AG04450 (cell line): Measurements from ENCODE around the gene IGSF8. TPM values are rescaled to one million over a fixed set of nuclear protein-coding genes. Genes with fewer than 3 reads are reported as not detected.
A peak's percentile ranks its signal among the peaks of the same experiment; 100 is the strongest.

Experiments used
- CTCF ChIA-PET: fragments of 300-600, 350-600 bp; formaldehyde crosslinking; extraction: SDS; loops from one replicate; lab custom pipeline; 2022; ENCODE audit warnings: antibody characterized with exemption, inconsistent platforms; lab: Charles Lee
- POLR2A ChIA-PET: fragments of 350-600 bp; formaldehyde crosslinking; extraction: SDS; loops from one replicate; lab custom pipeline; 2021; ENCODE audit warnings: antibody characterized with exemption, inconsistent platforms; lab: Yijun Ruan, JAX
- DNase-seq: peaks from one replicate; pipeline ENCODE4 v3.0.0-alpha.2; 2011; ENCODE audit warnings: low read depth, low spot score
- H3K27ac ChIP-seq: one replicate; pipeline ENCODE4 v1.5.1; 2012; ENCODE audit warnings: low read depth, low read length, control low read depth
- H3K27me3 ChIP-seq: one replicate; pipeline ENCODE4 v1.6.0; 2012; ENCODE audit warnings: low read length; ENCODE audit not compliant: control insufficient read depth, insufficient read depth
- H3K4me3 ChIP-seq: 2 replicates; pipeline ENCODE4 v1.5.1; 2011; ENCODE audit warnings: mild to moderate bottlenecking, low read depth, low read length, control low read depth
- H3K9me3 ChIP-seq: 2 replicates; pipeline ENCODE4 v1.5.1; 2012; ENCODE audit warnings: low read length; ENCODE audit not compliant: control insufficient read depth, insufficient read depth
- CTCF ChIP-seq: IDR thresholded peaks from 2 replicates; pipeline ENCODE4 v1.5.1; 2011; ENCODE audit warnings: low read depth, low read length, control low read depth, inconsistent platforms
- polyA plus RNA-seq: library from polyadenylated mRNA; depleted of rRNA; stranded (reverse); fragments of >200 nt; gene quantifications from 2 replicates; pipeline ENCODE4 v1.2.3, GENCODE V29; 2011; rRNA removed

IGSF8 gene
- polyA plus RNA-seq, 1 experiment: 12.7 TPM

GRCh38 chr1:160047111-160047991, 51.1 kb downstream of the IGSF8 start:
- Histone ChIP-seq H3K27me3 (peaks cover 38% of the 10 kb centered on the region), H3K9me3 (no peaks in the 10 kb centered on the region), H3K4me3 (no peak overlapping the region), H3K27ac (no peak overlapping the region)
- ChIA-PET POLR2A (no interaction called here), CTCF (interaction anchor here (0.7 to 4.9 kb wide), 22 partner anchors 7 to 249 kb away, joined by 3 to 57 read pairs (median 6); partner anchors contain the start of genes KCNJ10, KCNJ9 and PIGM)
- no peak for DNase-seq
- no peak for TF ChIP-seq CTCF

- ChIA-PET CTCF (interaction anchor here (0.8 to 4.9 kb wide), 33 partner anchors 8 to 330 kb away, joined by 3 to 57 read pairs (median 4); partner anchors contain the start of genes IGSF8, KCNJ10, KCNJ9 and PIGM), POLR2A (no interaction called here)
- no peak for DNase-seq
- no peaks in the 10 kb centered on the region for H3K9me3 ChIP-seq
- TF ChIP-seq CTCF: peak; percentile 63
- peaks cover 36% of the 10 kb centered on the region for H3K27me3 ChIP-seq
- no peak overlapping the region for H3K27ac ChIP-seq
- H3K4me3 ChIP-seq: no peak overlapping the region
These were observed 51.8 kb downstream of the IGSF8 start for GRCh38 chr1:160046494-160047110.

- no peak for TF ChIP-seq CTCF
- DNase-seq: no peak
- no peak overlapping the region for H3K4me3 ChIP-seq
- H3K27ac ChIP-seq: no peak overlapping the region
- H3K9me3 ChIP-seq: no peaks in the 10 kb centered on the region
- ChIA-PET POLR2A (interaction anchor here (0.6 kb wide), 1 partner anchor 21 kb away, joined by 3 read pairs; no protein-coding TSS in a partner anchor), CTCF (interaction anchor here (0.7 to 4.9 kb wide), 27 partner anchors 8 to 331 kb away, joined by 3 to 57 read pairs (median 4); partner anchors contain the start of genes IGSF8, KCNJ10, KCNJ9 and PIGM)
- peaks cover 39% of the 10 kb centered on the region for H3K27me3 ChIP-seq
These were observed 52.8 kb downstream of the IGSF8 start for GRCh38 chr1:160045653-160046052.

GRCh38 chr1:160043543-160043942, 54.9 kb downstream of the IGSF8 start:
- TF ChIP-seq CTCF: no peak
- peaks cover 40% of the 10 kb centered on the region for H3K27me3 ChIP-seq
- CTCF ChIA-PET: interaction anchor here (0.7 to 0.9 kb wide), 3 partner anchors 38 to 176 kb away, joined by 3 to 4 read pairs (median 3); partner anchors contain the start of gene IGSF8
- no peak overlapping the region for H3K4me3 ChIP-seq
- POLR2A ChIA-PET: no interaction called here
- H3K27ac ChIP-seq: no peak overlapping the region
- DNase-seq: no peak
- no peaks in the 10 kb centered on the region for H3K9me3 ChIP-seq

Other genes with a start within 250 kb of the IGSF8 start
- gene VSIG8, start 236.0 kb downstream of the IGSF8 start, polyA plus RNA-seq: not detected in 2 replicates
- gene CFAP45, start 198.5 kb downstream of the IGSF8 start, polyA plus RNA-seq: 0.29 and 0.51 TPM in 2 replicates
- 400 and 472 TPM in 2 replicates for gene TAGLN2, start 173.1 kb downstream of the IGSF8 start, polyA plus RNA-seq
- not detected in 2 replicates for gene IGSF9, start 153.0 kb downstream of the IGSF8 start, polyA plus RNA-seq
- gene SLAMF9, start 144.4 kb downstream of the IGSF8 start, polyA plus RNA-seq: 0.11 TPM in 1 of 2 replicates, not detected in the other
- gene PIGM, start 66.6 kb downstream of the IGSF8 start, polyA plus RNA-seq: 5.1 and 6.6 TPM in 2 replicates
- gene KCNJ10, start 28.5 kb downstream of the IGSF8 start, polyA plus RNA-seq: not detected in 2 replicates
- not detected in 2 replicates for gene KCNJ9, start 17.1 kb downstream of the IGSF8 start, polyA plus RNA-seq
- gene ATP1A2, start 17.1 kb upstream of the IGSF8 start, polyA plus RNA-seq: 6.2 and 6.5 TPM in 2 replicates
- gene ATP1A4, start 53.0 kb upstream of the IGSF8 start, polyA plus RNA-seq: not detected in 2 replicates
- 0.17 and 0.20 TPM in 2 replicates for gene CASQ1, start 92.0 kb upstream of the IGSF8 start, polyA plus RNA-seq
- 512 and 555 TPM in 2 replicates for gene PEA15, start 106.8 kb upstream of the IGSF8 start, polyA plus RNA-seq
- 108 and 111 TPM in 2 replicates for gene DCAF8, start 163.9 kb upstream of the IGSF8 start, polyA plus RNA-seq
- gene PEX19, start 186.5 kb upstream of the IGSF8 start, polyA plus RNA-seq: 77.2 and 87.5 TPM in 2 replicates
- 366 and 384 TPM in 2 replicates for gene COPA, start 244.6 kb upstream of the IGSF8 start, polyA plus RNA-seq
- 189 and 195 TPM in 2 replicates for gene NCSTN, start 244.8 kb upstream of the IGSF8 start, polyA plus RNA-seq